Activated T-cell treated with anti-CD3 and anti-CD28 coated beads for 4 hours (primary cell): ENCODE data around the gene LY86.
A peak's percentile ranks its signal among the peaks of the same experiment; 100 is the strongest.
"Not testable (repeated sequence)": the region's sequence is repeated elsewhere in the genome, so short reads cannot be mapped to it uniquely, and the experiment has no call there.

Experiments used
- DNase-seq: peaks from one replicate; pipeline ENCODE4 v3.0.0-alpha.2; 2020

The LY86 gene

DNA sequence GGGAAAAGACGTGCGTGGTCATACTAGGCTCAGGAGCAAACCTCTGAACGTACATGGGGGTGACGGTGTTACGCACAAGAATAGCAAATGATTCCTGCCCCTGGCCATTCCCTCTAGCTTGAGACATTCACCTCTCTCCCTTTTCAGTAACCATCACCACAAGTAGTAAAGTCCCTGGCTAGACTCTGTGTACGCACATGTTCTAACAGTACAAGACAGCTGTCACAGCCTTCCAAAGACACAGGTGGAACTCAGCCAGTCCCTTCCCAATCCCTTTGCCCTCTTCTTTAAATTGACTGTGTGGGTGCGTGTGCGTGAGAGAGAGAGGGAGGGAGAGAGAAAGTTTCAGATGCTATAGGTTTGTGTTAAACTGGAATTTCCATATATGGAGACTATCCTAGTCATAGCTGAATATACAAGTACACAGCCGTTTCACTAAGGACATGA is 67.3 kb downstream of the LY86 start:
- DNase-seq = no peak

DNA sequence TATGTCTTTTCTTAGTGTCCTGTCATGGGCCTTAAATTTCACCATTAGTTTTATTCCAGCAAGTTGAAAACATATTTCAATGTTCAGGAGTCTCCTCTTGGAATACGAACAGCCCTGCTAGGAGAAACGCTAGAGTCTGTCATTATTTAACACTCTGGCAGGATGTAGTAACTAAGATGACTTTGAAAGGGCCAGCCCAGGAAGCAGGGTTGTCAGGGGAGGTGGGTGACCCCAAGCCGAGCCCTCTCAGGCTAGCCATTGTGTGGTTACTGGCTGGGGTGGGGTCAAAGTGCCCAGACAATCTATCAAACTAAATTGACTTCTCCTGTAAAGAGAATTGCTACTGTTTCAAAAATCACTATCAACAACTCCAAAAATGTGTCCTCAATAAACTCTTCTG is 67.8 kb downstream of the LY86 start:
- no peak for DNase-seq

DNA sequence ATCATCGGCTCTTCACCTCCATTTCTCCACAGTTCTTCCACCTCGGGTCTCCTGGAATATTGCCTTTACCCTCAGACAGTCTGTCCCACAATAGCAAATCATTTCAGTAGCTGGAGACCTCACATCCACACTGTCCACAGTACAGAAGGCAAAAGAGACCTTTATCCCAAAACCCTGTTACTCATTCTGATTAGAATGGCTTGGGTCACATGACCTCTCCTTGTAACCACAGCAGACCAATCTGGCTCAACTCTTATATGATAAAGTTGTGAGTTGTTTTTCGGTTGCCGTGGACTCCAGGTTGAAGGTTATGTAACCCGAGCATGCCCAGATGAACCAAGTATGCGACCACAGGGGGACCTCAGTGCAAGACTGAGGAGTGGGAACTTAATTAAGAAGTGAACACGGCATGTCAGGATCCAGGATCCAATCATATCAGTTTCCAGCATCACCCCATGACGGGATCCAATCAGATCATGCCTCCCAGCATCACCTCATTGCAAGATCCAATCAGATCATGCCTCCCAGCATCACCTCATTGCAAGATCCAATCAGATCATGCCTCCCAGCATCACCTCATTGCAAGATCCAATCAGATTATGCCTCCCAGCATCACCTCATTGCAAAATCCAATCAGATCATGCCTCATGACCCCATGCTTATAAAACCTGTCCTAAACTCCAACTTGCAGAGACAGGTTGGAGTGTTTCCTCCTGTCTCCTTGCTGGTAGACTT is 68.7 kb downstream of the LY86 start:
- DNase-seq = no peak

DNA sequence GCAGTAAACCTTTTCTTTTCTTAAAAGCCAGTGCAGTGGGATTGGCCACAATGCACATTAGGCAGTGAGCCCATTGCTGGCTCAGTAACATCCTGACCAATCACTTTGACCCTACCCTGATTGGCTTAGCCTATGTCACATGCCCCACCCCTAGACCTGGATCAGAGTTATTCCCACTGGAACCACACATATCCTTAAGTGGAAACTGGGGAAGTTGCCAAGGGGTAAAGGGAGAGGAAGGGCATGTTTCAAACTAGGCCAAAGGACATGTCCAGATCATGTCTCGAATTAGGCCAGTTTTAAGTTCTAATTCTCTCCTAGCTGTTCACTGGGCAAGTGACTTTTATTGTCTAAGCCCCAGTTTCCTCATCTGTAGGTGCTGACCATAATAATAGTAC is 69.3 kb downstream of the LY86 start:
- no peak for DNase-seq

DNA sequence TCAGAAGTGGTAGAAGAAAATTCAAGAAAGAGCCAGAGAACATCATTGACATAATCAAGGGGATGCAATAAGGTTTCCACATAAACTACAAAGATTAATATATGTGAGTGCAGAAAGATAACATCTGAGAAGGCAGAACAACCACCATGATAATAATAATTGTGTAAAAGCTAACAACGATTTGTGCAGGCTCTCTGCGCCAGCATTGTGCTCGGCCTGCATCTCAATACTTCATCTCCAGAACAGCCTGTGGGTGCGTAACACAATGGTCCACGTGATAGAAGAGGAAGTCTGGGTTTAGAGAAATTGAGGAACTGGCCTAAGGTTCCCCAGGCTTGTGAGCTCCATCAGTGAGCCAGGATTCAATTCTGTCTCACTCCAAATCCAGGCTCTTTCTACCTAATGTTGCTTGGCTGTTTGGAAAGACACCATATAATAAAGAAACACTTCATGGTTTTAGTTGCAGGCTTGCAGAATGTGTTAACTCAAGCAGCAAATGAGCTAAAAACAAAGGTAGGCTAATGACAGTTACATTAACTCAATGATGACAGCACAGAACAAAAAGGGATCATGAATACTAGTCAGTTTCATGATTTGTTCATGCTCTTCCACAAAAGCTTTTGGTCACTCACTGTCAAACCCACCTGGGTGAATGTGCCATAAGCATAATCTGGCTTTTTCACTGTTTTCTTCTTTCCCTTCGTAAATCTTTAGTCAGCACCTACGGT is 71.2 kb downstream of the LY86 start:
- DNase-seq = no peak

DNA sequence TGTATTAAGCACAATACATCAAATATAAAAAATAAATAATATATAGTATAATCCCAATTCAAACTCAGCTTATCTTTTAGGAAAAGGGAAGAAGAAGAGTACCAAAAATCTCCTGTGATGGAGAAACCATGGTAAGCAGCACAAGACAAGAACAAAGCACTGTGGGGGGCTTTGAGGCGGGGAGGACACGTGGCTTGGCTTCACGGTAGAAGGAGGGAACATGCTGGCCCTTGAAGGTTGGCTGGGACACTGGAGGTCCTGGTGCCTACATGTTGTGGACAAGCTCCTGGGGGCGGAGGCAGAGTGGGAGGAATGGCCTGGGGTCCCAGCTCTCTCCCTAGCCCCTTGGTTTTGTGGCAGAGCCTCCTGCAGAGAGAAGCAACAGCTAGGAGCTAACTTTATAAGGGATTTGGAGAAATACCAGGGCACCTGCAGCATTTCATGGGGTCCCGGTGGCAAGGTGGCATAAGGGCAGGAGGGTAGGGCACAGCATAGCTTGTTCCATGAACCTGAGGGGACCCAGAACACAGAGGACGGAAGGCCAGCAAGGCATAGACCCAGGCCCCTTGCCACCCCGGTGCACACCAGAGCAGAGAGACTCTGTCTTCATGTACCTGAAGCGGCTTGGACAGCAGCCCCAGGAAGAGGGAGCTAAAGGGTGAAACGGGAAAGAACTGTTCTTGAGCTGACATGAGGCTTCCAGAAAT is 72.0 kb downstream of the LY86 start:
- DNase-seq = no peak

DNA sequence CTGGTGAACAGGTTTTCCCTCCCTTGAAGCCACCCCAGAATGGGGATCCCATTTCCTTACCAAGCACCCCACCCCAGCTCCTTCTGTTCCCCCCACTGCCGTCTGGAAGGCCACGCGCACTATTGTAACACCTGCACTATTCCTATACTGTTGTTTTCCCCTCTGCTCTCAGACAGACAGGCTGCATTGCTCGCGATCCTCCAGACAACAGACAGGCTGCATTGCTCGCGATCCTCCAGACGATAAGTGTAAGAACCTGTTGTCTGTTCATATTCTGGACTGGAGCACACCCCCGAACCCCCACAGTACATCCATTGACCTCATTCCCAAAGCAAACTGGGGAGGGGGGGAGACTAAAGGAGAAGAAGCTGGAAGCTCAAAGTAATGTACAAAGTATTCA is 72.7 kb downstream of the LY86 start:
- no peak for DNase-seq

DNA sequence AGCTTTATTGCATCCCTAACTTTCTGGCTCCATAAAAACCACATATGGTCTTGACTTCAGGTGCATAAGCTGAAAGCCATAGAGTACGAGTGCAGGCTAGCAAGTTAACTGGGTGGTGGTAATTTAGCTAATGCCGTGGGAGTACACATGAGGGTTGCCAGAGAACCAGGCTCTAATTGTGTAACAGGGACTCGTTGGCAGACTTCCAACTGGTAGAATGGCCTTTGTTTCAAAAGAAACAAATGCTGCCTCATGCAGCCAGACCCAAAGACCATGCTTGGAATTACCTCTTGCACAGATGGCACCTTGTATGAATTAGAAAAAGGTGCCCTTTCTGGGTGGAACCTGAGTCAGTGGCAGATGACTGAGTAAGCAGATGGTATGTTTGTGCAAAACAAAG is 73.2 kb downstream of the LY86 start:
- DNase-seq = no peak

DNA sequence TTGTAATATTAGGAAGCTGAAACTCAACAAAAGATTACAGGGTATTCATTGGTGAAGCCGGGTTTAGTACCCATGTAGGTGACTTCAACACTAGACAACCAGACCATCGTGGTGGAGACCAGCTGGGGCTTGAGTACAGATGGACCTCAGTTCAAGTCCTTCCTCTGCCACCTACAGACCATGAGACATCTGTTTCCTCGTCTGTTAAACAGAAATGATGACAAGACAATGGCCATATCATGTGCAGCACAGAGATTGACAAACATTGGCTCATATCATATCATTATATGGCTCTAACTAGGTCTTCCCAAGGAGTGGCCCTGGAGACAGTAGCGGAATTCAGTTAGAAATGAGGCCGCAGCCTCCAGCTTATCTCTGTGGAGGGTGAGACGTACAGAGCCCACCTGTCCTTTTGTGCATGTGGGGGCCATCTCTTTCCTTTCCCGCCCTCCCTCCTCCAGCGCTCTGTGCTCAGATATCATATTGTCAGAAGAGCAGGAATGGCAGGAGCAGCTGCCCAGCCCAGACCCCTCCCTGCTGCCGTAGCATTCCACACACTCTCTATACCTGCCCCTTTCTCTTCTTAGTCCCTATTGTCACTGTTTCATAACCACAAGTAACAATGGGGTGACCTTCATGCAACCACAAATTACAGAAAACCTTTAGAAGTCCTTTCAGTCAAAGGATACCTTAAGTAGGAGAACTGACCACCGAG is 75.1 kb downstream of the LY86 start:
- DNase-seq = no peak

DNA sequence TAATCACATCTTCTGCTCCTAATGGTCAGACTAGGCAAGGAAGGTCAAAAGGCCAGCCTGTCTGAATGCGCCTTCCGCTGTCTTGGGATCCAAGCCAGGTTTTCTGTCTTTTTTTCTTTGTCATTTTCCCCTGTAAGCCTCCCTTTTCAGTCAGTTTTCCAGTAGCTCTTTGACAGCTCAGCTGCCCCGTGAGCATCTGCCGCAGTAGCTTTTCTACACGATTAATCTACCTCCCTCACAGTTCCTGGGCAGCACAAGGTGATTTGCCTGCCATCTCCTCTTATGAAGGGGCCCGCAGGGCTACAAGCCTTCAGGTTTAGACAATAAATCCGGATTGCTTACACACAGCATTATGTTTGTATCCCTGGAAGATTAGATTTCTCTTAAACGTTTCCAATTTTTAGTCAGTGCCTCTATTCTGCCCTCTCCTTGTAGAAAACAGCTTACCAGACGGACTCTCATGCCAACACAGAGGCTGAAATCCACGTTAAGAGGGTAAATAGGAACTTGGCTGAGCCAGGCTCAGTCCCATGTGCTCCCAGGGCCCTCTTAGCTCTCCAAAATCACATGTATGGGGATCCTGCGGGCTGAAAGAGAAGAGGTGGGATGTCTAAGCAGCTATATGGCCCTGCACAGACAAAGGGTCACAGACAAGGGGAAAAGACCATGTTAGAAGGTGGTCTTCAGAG is 77.2 kb downstream of the LY86 start:
- DNase-seq = no peak

DNA sequence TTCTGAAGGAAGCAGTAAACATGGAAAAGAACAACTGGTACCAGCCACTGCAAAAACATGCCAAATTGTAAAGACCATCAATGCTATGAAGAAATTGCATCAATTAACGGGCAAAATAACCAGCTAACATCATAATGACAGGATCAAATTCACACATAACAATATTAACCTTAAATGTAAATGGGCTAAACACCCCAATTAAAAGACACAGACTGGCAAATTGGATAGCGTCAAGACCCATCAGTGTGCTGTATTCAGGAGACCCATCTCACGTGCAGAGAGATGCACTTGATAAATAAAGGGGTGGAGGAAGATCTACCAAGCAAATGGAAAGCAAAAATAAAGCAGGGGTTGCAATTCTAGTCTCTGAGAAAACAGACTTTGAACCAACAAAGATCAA is 81.6 kb downstream of the LY86 start:
- DNase-seq = not testable (repeated sequence)

DNA sequence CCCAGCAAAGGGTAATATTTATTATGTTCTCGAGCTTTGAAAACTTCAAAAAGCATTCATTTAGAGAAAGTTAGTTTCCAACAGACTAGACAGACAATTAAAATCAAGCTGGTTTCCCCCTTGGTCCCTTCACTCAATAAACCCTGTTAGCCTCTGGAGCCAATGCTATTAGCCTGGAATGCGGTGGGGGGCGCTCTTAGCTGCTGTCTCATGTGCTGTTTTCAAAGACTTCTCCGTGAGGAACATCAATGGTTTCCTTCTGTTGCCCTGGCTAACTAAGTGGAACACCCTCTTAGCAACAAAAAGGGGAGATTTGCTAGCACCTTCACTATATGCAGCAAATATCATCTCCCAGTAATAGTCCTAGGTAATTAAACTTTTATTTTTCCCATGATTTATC is 86.4 kb downstream of the LY86 start:
- DNase-seq = no peak

DNA sequence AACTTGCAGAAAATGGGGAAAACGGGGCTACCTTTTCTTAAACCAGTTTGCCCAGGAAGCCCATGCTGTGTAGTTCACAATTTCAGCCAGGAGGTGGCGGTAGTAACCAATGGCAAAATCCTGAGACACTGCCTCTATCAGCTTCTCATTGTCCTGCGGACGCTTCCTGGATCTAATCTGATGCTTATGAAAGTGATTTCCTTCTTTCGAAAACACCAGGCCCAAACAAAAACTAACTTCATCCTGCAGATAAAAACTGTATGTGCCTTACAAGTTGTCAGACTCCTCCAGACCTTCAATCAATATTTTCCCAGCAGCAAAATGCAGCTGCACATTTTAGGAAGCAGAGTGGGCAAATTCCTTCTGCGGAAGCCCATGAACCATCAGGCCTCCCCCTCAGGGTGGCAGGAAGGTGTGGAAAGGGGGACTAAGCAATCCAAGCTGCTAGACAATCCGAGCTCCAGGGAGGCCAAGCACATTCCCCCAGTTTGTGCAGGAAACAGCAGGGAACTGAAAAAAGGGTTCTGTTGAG is 88.5 kb downstream of the LY86 start:
- peak; percentile 75 for DNase-seq

DNA sequence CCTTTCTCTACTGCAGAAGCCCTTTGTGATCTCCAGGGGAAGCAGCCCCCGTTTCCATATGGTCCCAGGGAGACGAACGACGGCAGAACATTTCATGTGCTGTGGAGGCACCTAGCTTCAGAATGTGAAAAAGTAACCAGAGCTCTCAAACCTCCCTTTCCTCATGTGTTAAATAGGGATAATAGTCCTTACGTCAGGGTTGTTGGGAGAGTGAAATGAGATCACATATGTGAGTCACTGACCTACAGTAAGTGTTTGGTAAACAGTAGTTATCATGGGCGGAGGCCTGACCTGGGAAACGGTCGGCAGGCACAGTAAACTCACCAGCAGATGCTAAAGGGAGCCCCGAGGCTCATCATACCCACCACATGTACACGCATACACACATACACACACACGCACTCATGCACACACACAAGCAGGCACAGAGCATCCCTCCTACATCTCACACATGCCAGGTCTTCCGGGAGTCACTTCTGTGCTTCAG is 89.7 kb downstream of the LY86 start:
- DNase-seq = no peak

DNA sequence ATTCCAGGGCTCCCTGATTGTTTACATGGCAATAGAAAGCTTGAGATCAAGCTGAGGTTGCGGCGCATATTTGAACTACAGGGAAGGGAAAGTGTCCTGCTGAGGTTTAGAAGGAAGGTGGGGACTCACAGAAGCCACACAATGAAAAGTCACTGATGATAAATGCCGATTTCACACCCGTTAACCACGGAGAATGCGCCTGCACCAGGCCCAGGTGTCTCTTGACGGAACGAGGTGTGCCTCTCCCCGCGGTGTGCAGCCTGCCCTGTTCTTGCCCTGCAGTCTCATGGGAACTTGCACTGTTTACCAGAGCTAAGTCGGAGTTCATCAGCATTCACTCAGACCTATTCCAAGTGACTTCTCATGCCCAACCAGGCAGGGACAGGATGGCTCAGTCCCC is 90.3 kb downstream of the LY86 start:
- DNase-seq = no peak

DNA sequence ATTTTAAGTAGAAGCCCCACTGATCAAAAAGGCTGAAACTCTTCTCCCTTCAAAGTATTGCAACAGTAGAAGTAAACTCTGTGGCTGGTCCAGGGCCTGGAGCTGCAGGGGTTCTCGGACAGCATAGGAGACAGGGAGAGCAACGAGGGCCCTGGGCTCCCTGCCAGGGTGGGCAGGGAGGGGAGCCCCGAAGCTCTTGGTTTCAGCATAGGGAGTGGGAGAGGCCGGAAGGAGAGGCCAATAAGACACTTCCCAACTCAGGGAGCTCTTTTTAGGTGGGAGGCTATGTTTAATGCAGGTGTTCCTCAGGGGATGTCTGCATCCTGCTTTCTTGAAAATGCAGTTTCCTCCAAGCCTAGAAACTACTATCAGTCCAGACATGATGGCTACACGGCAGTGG is 91.1 kb downstream of the LY86 start:
- no peak for DNase-seq

DNA sequence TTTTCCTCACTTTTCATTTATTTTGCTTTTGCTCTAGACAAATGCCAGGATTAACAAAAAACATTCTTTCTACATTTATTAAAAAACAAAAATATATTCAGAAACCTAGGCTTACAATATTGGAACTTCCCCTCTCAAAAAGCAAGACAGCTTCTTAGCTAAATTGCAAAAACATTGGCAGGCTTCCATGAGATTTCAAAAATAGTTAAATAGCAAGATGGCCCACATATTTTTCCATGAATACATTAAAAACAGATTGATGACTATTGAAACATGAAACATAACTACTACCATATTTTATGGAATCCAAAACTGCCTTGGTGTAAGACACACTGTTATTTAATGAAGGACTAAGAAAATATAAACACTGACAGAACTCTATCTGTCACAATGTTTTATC is 92.0 kb downstream of the LY86 start:
- DNase-seq = no peak

DNA sequence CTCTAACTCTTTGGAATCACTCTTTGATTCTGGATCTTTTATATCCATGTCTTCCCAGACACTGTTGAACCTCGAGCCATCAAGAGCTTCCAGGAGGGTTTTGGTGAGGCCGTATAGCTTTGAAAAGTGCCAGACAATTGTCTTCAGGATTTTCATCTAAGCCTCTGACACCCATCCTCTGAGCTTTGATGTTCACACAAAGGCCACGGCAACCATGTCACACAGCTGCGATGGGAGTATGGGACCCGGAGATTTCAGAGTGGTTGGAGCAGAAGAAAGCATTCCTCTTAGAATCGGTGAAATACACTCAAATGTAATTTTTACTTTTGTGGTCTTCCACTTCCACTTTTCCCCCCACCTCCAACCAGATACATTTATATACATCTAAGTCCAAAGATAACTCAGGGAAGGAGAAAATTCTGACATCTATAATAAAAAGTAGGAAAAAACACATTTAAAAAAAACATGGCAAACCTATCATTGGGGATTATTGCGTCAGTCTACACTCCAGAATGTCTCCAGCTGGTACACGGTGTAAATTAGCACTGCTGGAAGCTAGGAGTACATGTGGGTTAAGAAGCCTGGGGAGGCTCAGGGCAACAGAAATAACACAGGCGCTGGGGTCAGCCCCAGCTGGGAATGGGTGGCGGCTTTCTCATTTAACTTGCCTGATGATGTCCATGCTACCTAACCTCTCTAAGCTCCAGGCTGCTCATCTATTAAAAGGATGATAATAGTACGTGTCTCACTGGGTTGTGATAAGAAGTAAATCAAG is 92.7 kb downstream of the LY86 start:
- no peak for DNase-seq

DNA sequence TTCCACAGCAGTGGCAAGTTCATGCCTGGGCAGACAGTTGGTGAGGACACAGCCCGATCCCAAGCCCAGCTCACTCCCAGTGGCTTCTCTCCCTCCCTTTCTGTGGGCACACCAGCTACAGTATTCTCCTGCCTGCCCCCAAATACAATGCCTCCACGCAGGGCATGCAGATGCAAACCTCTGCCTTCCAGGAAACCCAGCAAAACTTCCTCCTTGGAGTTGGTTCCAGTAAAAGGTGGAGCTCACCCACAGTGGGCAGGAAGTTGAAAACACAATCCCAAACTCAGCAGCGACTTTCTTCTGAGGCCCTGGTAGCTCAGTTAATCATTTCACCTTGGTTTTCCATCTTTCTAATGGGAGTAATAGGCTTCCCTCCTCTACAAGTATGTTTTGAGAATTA is 93.7 kb downstream of the LY86 start:
- no peak for DNase-seq

DNA sequence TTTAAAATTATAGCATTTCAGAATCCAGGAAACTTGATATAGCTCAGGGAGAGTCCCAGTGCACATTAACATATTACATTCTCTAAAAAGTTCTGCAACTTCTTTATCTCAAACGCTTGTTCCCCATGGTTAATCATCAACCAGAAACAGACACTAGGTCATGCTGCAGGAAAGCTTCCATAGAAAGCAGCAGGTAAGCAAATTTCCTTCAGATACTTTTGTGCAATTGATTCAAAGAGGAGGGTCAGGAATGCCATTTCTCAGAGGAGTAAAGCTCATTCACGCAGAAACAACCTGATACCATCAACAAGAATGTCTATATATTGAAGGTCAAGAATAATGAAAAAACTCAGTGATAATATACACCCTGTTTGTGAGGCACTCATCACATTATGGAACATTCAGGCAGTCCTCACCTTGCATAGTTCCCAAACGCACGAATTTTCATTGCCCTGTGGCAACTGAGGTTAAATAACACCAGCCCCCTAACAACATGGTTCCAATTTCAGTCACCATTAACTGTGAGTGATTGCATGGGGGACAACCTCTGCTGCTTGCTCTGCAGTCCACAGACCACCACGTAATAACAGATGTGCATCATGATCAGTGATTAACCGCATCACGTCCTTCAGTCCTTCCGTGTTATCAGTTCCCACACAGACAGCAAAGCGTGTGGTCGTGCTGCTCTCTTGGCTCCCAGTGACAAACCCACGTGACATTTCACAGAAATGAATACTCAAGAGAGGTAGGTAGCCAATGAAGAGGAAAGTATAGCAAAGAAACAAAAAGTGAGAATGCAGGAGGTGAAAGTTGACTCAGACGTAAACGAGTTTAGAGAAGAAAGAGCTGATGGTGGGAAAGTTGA is 95.7 kb downstream of the LY86 start:
- DNase-seq = no peak
